Measurements from ENCODE around the gene SLC23A3.

SLC23A3 gene

GRCh38 chr2:219140722-219141121 lies 29.1 kb downstream of the SLC23A3 start:
- FAIRE-seq, result no peak

GRCh38 chr2:219133976-219134375 lies 35.9 kb downstream of the SLC23A3 start:
- no peak for FAIRE-seq

- no peak for FAIRE-seq
These were observed 38.1 kb downstream of the SLC23A3 start for GRCh38 chr2:219131744-219132143.

GRCh38 chr2:219131327-219131726 lies 38.5 kb downstream of the SLC23A3 start:
- FAIRE-seq, result no peak

GRCh38 chr2:219129589-219129988 lies 40.2 kb downstream of the SLC23A3 start:
- no peak for FAIRE-seq

GRCh38 chr2:219128396-219128795 lies 41.4 kb downstream of the SLC23A3 start:
- FAIRE-seq, result no peak

DNA sequence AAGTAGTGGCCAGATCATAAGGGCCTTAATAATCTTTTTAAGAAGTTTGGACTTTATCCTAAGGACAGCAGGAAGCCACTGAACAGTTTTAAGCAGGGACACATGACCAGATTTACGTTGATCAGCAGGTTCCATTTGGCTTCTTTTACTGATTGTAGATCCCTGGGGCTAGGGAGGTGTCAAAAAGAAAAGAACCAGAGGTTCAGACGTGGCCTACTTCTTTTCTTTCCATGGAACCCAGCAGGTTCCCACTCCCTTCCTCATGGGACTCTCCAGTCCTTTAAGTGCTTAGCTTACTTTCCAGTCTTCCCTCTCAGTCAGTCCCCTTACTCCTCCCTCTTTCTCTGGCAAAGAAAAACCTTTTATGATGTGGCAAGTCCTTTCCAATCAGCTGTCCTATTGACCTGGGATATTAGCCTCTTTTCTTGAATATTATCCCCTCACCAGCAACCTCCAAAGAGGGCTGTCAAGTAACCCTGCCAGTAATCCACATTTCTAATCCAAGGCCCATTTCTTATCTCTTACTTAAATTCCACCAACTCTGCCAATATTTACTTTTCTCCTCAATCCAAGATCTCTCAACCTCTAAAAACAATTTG lies 42.7 kb downstream of the SLC23A3 start:
- no peak for FAIRE-seq

DNA sequence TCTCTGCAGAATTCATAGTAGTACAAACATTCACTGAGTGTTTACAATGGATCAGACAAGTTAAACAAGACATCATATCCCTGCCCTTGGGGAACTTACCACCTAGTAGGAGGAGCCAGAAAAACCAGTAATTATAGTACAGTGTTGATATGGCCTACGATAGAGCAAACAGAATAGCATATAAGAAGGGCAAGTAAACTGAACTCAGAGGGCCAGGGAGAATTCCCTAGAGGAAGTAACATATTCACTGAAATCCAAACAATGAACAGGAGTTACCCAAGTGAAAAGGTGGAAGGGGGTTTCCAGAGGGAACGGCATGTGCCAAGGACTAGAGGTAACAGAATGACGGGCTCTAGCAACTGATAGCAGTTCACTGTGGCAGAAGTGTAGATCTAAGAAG lies 43.3 kb downstream of the SLC23A3 start:
- FAIRE-seq, result no peak

- FAIRE-seq, result no peak
These were observed 44.0 kb downstream of the SLC23A3 start for GRCh38 chr2:219125886-219126270.

- FAIRE-seq, result no peak
These were observed 44.5 kb downstream of the SLC23A3 start for GRCh38 chr2:219125225-219125885.

- FAIRE-seq, result no peak
These were observed 45.3 kb downstream of the SLC23A3 start for GRCh38 chr2:219124381-219125110.

DNA sequence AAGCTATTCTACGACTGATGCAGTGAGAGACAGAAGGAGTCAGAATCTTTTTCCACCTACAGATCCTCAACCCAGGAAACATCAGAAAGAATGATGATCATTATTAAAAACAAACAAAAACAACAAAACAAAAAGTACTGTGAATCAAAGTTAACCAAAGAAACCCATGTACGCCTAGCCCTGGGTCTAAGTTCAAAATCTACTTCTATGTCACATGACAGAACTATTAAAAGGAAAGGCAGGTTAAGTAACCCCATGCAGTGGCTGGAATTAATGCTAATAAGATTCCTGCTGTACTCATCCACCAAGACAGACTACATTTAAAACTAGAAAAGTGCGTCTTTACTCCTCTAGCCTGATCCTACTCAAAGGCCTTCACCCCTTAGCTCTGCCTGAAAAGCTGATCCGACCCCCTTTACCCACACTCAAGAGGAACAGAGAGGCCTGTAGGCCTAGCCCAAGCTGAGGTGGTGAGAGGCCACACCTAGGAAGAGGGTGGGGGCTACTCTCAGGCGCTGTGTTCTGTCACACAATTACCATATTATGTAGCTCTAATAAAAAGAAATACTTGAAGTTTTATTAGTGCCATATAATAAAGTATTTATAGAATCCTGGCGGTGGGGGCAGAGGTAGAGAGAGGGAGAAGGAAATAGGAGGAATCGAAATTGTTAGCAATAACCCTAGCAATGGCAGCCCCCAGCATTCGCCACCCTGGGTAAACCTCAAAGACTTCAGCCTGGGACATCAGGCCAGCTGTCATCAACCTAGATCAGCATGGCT lies 46.3 kb downstream of the SLC23A3 start:
- FAIRE-seq, result no peak

DNA sequence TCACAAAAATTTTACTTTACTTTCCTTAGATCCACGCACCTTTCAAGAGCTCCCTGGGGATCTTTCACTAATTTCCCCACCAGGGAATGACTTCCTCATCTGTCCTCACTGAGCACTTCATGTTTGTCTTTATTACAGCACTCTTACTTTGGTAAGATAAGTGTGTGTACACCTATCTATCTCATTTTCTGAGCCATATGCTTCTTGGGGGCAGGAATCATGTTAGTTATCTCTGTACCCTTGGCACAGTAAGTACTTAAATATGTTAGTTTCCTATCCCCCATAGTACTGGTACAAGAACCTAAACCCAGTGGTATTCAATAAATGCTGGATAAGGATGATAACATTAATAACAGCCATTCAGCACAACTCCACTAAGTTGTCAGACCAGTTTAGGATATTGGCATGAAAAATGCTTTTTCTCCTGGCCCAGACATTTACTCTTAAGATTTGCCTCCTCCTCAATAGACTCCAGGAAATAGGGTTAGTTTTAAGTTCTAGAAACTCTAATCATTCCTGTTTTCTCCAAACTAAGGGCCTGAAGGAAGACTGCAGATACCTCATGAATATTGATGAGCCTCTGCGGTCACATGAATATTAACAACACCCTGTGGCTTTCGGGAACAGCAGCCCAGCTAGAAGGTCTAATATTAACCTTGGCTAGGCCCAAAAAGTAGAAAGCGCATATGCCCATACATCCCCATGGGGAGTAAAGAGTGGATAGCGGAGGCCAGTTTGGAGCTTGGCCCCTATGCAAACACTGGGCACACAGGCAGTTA lies 47.4 kb downstream of the SLC23A3 start:
- no peak for FAIRE-seq

DNA sequence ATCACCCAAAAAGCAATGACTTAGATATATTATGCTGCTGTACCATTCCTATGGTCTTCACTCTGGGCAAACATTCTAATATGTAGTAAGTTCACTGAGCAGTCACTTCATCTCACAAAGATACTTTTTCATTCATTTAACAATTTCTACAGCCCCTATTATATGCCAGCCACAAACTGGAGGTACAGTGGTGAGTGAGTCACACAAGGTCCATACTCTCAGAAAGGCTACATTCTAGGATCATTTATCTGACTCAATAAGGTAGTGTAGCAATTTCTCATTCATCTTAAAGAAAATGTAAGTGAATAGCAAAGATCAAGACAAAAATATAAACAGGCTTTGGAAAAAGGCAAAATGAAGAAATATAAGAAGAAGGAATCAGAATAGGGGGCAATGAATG lies 49.7 kb downstream of the SLC23A3 start:
- FAIRE-seq, result no peak

GRCh38 chr2:219119422-219120043 lies 50.3 kb downstream of the SLC23A3 start:
- no peak for FAIRE-seq

GRCh38 chr2:219118504-219118903 lies 51.3 kb downstream of the SLC23A3 start:
- FAIRE-seq, result no peak

DNA sequence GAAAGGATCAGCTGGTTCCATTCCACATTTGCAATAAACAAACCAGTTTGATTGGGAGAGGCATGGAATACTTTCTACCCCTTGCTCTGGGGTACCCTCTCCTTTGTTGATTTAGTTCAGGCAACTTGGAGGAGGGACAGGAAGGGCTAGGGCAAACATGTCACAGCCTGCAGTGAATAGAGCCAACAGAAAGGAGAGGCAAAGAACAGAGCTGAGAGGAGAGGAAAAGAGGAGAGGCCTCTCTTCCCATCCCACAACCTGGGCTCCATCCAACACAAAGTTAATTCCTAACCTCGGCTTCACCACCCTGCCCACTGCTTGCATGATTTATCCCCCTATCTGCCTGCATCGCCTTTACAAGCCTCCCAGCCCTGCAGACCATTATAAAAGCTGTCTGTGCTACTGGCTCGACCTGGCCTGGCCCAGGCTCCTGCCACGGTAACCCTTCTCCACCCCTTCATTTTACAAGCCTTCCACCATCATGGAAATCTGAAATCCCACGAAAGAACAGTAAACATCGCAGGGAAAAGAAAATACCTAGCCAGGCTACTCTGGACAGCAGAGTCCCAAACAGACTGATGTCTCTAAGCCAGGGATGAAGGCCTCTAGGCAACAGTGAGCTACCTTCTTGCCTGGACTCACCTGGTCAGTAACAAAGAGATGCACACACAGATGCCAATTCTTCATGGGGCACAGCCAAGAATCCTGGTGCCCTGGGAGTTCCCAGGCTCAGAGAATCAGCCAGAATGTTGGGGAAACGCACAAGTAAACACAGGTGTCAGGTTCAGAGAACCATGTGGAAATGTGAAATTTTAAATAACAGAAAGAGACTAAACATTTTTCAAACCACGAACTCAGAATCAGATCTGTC lies 52.8 kb downstream of the SLC23A3 start:
- no peak for FAIRE-seq

GRCh38 chr2:219112651-219113338 lies 57.0 kb downstream of the SLC23A3 start:
- FAIRE-seq, result no peak

GRCh38 chr2:219112062-219112406 lies 57.8 kb downstream of the SLC23A3 start:
- no peak for FAIRE-seq

All from endometrium (tissue), 2 donors.